NCI-H2107 (cell line): ENCODE data around the gene PBX1.
"Not testable (repeated sequence)": the region's sequence is repeated elsewhere in the genome, so short reads cannot be mapped to it uniquely, and the experiment has no call there.

Experiments
- DNase-seq: peaks from one replicate; lab custom pipeline; 2025; lab: John Stamatoyannopoulos, UW

PBX1 gene

DNA sequence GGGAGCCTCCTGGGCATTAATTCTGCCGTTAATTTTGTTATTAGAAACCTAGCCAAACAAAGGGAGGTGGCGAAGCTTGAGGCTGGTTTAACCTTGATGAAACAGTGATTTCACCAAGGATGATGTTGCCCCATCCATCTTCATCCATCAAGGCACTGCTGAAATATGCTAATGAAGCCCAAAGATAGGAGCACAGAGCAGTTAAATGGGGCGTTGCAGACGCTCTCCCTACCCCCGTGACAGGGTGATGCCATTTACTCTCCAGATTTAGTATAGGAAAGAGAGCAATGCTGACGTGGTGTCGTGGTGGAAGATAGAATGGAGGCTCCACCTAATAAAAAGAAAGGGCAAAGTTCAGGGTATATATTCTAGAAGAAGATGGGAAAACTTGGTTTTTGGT, 84.0 kb downstream of the PBX1 start:
- DNase-seq = no peak

DNA sequence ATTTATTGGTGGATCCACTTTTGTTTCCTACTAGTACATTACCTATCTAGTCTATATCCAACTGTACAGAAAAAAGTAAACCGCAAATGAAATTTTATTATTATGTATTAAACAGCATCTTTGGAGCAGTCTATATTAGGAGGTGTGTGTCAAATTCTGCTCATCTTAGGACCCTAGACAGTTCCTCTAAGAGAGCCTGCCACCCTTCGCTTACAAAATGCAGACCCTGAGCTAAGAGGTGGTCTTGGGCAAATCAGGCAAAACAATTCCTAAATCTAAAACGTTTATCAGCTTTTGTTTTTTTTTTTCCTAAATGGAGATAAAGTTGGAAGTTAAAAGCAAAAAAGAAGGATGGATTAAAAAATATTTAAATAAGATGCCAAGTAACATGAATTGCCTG, 85.3 kb downstream of the PBX1 start:
- DNase-seq = no peak

DNA sequence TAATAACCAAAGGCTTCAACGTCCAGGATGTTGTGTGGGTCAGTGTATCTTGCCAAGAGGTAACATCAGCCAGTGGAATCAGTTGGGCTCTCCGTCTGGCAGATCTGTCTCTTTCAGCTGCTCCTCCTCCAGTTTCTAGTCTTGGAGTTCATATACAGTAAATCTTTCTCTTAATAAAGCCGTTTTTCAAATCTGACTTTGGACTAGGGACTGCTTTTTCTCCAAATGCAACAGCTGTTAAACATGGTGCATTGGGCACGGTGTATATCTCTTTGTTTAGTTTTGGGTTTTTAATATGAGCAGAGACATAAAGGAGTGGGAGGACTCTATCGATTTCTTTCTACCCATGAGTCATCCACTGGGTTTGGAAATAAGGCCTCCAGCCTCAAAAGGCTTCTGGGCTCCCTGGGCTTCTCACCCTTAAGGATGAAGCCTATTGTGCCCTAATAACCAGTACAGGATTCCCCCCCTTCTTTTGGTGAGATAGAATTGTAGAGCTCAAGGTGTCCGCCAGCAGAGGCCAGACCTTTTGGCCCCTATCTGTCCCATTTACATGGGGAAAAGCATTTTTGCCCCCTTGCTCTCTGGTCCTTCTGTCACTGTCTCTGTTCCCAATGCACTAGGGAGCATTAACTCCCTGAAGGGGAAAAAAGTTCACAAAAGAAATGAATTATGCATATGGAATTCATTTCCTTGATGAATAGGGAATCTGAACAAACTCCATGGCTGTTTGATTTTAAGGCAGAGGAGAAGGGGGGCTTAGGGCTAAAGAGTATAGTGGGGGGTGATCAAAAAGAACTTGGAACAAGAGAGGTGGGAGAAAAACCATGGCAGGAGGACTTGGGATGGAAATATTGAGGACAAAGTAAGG, 86.0 kb downstream of the PBX1 start:
- DNase-seq = peak; percentile 22

DNA sequence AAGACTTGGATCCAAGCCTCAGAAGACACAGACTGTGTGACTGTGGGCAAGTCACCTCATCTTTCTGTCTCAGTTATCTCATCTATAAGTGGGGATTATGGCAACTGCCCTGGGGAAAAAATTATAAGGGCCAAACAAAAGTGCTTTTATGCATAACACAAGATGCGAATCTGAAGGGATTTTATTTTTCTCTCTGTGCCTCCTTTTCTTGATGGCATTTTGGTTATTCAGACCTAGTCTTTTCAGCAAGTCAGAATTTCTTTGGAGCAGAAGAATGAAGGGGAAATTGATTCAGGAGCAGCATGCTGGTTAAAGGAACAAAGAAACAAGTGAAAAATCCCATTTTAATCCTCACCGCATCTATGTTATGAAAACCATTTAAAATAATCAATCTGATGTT, 86.9 kb downstream of the PBX1 start:
- no peak for DNase-seq

DNA sequence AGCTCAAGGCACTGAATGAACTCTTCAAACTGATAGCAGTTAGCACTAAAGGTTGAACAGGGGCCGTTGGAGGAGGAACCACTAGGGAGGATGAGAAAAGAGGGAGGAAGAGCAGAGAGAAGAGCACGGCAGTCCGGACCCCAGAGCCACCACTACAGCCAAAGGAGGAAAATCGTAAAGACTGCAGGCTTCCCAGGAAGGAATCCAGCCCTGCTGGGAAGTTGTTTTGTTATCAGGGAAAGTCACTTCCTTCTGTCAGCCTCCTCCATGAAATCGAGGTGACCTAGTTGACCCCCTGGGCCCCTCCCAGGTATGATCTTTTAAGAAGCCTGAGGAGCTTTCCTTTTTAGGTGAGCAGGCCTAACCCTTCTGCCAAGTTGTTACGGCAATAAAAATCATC, 88.2 kb downstream of the PBX1 start:
- no peak for DNase-seq

DNA sequence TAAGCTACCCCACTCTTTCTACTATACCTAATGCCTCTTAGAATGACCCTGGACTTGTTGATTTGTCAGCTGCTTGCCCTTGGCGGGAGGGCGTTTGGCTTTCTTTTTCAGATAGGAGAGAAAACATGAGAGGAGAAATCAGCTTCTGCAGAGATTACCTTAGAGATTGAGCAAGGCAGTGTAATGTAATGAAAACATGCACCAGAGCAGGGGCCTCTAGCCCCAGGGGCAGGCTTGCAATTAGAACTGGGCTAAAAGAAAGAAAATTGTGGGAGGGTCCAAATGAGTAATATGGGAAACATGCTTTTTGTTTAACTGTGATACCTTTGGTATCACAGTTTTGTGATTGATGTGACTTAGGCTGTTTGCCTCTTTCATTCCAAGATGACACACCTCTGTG, 89.7 kb downstream of the PBX1 start:
- DNase-seq = no peak

DNA sequence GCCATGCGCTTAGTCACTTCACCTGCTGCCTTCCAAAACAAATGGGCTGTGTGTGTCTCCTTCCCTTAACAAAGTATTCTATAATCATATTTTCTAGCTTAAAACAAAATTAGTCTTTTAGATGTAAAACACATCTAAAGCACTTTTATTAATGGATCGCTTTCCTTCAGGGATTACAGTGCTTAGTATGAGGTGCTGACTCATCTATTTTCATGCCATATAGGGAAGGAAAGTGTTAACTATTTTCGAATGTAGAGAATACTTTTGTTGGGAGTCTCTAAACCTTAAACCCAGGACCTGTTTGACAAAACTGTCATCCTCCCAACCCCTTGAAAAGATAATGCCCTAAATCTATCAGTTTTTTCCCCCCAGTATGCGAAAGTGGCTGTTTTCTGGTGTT, 90.2 kb downstream of the PBX1 start:
- DNase-seq = no peak

DNA sequence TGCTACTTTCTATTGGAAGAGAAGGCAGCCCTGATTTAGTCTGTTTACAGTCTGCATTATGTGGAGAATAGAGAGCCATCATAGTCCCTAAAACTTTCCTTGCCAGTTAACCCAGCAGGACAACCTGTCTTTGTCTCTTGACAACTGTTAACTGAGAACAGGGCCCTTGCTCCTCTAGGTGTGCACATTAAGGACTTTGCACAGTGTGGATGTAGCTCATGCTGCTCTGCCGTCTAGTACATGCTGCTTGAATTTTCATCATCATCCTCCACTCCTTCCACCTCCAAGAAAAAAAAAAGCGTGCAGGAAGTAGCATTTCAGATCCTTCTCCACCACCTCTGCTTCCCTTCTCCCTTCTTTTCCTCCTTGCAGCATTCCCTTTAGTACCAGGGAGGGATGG, 91.5 kb downstream of the PBX1 start:
- DNase-seq = no peak

DNA sequence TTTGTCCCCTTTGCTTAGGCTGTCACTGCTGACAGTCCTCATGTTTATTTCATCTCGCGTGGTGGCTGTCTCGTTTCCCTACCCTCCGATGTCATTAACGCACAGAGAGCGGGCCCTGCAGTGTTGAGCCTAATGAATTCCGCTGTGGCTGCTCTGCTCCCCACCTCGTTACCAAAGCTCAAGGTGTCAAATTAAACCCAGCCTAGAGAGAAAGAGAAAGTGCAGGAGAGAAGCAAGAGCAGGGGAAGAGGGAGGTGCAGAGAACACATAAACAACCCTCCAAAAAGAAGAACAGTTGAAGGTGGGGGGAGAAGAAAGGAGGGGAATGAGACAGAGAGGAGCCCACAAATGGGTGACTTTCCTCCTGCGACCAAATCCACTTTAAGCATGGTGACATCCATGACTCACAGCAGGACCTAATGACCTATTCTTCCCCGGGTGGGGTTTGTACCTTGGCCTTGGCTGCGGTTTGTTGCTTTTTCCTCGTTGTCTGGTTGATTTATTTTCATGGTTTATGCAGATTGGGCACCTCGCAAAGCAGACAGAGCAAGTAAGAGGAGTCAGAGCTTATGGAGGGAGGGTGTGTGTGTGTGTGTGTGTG, 92.5 kb downstream of the PBX1 start:
- peak; percentile 52 for DNase-seq

DNA sequence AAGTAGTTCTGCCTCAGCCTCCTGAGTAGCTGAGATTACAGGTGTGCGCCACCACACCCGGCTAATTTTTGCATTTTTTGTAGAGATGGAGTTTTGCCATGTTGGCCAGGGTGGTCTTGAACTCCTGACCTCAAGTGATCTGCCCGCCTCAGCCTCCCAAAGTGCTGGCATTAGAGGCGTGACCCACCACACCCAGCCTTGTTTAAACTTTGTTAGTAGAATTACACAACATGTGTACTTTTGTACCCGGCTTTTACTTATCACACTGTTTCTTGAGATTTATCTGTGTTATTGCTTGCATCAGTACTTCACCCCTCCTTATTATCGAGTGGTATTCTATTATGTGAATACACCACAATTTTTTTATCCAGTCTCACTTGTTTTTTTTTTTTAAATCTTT, 94.0 kb downstream of the PBX1 start:
- not testable (repeated sequence) for DNase-seq

DNA sequence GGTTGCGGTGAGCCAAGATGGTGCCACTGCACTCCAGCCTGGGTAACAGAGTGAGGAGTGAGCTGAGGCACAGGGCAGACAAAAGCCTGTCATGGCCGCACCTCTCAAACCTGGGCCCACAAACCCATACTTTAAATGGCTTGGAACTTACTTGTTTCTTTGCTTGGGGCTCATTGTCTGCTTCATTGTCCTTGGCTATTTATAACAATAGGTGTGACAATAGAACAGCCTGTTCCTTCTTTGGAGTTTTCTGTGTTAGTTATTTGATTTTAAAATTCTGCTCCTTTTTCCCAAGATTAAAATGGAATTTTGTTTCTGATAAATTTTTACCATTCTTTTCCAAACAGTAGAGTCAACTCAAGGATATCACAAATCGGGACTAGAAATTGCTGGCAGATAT, 94.7 kb downstream of the PBX1 start:
- no peak for DNase-seq

DNA sequence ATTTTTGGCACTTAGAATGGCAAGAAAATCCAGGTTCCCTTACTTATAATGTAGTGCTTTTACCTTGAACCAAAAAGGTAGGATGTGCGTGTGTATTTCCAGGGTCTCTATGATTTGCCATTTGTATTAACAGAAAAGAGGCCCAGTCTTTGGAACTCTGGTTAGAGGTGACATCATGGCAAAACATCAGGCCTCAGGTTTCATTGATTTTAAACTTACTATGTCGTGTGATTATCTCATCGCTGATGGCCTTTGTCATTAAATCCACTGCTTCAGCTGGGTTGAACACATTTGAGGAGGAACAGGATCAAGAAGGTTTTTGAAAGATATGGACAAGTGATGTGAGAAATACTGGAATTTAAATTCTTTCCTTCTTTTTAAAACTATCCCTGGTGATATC, 95.2 kb downstream of the PBX1 start:
- no peak for DNase-seq

DNA sequence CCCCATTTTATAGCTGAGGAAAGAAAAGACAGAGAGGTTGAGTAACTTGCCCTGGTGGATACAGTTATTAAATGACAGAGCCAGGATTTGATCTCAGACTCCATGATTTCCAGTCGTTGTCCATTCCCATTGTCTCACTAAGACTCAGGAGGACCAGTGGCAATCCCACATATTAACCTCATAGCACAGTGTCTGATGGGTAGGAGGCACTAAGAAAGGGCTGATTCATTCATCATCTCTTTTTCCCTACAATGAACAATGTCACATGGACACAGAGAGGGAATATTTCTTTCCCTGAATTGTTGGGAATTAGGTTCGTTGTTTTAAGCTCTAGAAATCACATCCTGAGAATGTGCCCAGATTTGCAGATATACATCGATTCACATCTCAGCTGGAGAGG, 99.9 kb downstream of the PBX1 start:
- DNase-seq = no peak

DNA sequence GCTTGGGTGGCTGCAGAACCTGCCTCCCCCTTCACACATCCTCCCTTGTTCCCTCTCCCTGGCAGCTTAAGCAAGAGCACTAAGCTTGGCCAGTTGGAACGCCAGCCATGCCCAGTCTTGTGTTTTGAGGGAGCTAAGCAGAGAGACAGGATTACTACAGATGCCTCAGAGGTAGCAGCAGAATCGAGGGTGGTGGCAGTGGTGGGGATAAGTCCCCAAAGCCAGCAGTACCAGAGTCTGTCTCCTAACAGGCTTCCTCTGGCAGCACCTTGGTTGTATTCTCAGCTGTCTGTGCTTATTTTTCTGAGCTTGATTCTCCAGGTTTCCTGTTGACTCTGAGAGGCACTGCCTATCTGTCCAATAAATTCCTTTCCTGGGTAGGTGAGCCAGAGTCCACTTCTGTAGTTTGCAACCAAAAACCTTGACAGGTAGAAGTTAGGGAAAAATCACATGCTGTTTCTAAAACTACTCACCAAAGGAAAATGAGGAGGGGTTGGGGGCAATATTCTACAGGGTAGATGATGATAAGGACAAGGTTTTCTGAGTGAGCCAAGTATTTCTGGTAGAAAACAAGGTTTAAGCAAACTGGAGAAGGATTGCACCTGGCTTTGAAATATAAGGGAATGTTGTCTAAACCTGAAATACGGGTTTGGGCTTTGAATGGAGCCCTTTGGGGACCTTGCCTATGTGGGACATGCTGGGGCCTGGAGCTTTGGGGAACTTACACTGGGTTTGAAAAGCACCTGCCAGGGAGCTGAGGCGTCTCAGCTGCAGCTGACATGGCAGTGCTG, 100.8 kb downstream of the PBX1 start:
- DNase-seq = no peak

DNA sequence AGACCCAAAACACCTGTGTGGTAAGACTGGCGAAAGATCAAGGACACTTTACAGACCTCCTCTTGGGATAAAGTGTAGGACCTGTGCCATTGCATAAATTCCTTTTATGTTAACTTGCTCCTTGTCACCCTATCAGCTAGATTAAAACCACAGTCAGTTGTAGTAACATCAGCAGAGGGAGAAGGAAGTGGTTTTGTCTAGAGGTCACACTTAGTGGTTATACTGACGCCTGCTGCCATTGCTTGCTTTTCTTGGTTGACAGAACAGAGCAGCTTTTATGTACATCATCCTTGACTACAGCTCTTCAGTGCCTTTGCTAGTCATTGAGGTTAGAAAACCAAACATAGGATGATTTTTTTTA, 101.4 kb downstream of the PBX1 start:
- DNase-seq = peak; percentile 46

DNA sequence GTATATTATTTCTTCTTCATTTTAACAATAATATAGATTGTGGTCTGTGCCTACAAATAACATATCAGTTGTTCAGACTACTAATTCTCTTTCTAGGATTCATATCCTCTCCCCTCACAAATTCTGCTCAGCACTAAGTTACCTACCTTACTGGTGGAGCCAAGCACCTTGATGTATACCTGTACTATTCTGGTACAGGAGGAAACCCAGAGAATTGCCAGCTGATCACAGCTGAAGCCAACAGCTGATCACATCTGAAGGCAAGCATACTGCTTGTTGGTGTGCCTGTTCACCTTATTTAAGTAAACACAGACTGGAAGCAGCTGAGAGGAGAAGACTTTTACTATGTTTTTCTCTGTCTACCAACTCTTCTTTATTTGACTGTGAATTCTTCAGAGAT, 101.8 kb downstream of the PBX1 start:
- DNase-seq = no peak

DNA sequence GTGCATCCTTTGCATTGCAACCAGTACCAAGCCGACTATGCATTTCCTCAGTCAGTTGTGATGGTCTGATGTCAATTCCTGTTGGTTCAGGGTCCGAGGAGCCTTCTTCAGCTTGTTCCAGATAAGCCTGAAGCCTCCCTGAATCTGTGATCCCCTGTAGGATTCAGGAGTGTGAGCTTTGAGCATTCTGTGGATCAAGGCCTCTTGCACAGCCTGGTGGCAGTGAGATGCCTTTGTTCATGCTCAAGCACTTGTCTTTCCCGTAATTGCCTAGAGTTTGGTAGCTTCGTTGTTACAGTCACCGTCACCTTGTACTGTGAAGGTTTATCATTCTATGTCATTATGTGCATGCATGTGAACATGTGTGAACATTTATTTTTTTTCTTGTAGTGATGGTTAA, 103.5 kb downstream of the PBX1 start:
- DNase-seq = no peak

DNA sequence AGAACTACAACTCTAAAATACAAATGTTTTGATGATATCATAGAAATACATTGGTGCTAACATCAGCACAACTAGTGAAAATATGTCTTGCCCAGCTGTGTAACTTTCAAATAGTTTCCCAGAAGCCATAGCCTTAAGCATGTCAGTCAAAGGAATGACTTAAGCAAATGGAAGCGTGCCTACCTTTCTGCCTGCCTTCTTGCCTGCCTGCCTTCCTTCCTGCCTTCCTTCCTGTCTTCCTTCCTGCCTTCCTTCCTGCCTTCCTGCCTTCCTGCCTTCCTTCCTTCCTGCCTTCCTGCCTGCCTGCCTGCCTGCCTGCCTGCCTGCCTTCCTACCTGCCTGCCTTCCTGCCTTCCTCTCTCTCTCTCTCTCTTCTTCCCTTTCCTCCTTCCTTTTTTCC, 104.0 kb downstream of the PBX1 start:
- DNase-seq = no peak

DNA sequence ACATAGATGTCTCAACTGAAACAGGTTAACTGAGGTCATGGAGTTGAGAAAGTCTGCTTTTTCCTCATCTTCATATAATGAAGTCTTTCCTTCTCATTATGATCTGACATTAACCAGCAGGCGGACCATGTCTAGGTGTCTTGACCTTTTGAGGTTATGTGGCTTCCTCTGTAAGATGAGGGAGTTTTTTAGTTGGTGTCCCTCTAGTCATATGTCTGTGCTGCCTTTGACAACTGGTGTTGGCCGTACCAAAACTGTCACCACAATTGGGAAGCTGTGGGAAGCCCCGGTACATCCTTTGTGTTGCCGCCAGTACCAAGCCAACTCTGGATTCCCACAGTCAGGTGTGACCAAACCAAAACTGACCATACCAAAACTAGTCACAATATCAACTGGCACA, 105.1 kb downstream of the PBX1 start:
- DNase-seq = no peak

DNA sequence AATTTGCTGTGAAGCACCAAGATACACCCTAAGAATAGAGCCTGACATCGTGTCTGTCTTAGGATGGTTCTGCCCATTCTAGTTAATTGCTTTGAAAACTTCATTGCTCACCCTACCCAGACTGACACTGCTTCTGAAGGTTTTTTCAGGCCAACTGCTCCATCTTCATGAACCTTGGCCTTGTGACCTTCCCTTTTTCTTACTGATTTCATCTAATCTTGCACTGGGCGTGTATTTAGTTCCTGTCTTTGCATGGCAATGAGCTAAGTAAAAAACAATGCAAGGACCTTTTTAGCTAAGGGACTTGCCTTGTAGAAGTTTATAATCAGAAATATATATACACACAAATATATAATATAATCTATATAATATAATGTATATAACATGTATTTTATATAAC, 108.0 kb downstream of the PBX1 start:
- no peak for DNase-seq

DNA sequence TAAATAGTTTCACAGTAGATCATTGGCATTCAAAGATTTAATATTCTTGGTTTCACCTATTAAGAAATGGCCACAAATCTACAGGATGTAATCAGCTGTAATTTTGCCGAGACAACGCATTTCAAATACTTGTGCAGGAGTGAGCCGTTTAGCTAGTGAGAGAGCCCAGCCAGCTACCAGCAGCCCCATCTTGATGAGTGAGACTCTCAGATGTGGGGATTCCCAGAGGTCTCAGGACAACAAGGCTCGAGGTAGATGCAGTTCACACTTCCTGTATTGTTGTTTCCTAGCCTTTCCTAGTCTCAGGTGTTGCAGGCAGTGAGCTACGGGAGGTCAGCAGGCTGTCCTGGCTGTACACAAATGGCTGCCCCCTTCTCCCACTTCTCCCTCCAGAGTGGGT, 108.6 kb downstream of the PBX1 start:
- DNase-seq = no peak

DNA sequence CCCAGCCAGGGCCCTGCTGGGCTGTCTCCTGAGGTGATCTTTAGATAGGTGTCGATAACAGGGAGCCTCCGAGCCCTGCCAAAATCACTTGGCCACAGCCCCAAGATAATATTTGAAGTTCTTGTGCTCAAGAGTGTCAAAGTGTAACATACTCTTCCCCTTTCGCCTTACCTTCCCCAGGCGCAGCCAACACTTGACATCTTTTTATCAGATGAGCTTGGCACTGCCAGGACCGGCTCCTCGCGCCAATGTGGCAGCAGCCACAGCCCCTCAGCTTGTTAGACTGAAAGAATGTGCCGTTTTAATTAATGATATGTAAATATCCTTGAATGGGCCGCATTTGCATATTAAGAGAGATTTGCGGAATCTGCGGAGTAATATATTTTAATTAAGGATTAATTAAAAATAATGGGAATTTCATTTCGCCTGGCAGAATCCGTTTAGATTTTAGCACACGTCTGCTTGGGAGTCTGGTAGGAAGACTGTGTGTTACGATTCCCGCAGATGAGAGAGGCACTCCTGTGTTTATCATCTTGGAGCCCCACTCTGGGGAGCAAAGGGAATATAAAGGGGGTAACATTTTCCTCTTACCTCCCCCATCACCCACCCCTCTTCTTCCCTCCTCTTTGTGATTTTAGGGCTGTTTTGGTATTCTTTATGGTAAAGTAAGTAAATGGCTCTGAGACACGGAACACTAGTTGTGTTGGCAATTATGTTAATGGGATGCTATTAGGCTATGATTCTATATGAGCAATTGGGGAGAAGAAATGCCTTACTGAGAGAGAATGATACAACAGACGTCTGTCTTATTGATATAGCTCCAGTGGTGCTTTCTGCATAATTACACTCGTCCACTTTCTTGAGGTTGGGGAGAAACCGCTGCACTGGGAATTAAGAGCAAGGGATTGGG, 109.8 kb downstream of the PBX1 start:
- no peak for DNase-seq
